NCI-H187 treated with DMSO at 0.1 percent for 48 hours (cell line): ENCODE data around the gene DUSP5.
"Not testable (repeated sequence)": the region's sequence is repeated elsewhere in the genome, so short reads cannot be mapped to it uniquely, and the experiment has no call there.

Experiments used
- DNase-seq: peaks from one replicate; lab custom pipeline; 2025; lab: John Stamatoyannopoulos, UW

Gene DUSP5

GRCh38 chr10:110497438-110498086, at the start of gene DUSP5:
Gene DUSP5, plus strand, starts transcription at chr10:110497907. Its CDS starts 215 bp downstream, at chr10:110498122.
- no peak for DNase-seq

DNA sequence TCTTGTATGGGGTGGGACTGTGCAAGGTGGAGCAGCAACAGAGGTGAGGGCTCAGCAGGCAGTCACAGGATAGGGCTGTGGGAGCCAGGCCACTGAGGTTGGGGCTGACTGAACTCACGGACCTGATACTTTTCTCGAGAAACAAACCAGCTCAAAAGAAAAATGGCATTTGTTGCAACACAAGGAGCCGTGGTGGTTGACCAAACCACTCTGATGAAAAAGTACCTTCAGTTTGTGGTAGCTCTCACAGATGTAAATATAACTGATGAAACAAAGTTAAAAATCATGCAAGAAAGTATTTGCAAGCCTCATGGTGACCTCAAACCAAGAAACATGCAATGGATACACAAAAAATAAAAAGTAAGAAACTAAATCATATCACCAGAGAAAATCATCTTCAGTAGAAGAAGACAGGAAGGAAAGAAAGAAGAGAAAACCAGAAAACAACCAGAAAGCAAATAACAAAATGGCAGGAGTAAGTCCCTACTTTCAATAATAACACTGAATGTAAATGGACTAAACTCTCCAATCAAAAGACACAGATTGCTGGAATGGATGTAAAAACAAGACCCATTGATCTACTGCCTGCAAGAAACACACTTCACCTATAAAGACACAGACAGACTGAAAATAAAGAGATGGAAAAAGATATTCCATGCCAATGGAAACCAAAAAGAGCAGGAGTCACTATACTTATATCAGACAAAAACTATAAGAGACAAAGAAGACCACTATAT, 48.9 kb upstream of the DUSP5 start:
- no peak for DNase-seq

- no peak for DNase-seq
These were observed 42.3 kb upstream of the DUSP5 start for GRCh38 chr10:110455446-110455845.

DNA sequence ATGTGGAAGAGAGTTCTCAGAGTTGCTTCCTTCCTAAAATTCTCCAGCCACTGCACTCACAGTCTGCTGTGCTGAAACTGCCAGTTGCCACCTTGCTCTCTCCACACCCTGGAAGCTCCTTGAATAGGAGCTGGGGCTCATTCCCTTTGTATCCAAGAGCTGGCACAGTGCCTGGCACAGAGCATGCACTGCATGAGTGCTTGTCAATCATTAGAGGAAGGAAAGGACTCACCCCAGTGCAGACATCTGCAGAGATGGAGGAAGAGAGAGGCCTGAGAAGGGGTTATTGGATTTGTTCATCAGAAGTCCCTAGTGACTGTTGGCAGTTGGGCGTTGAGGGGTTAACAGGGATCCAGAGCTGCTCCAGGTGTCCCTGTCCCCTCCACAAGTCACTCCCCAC, 41.7 kb upstream of the DUSP5 start:
- DNase-seq: no peak

- no peak for DNase-seq
These were observed 41.1 kb upstream of the DUSP5 start for GRCh38 chr10:110456523-110457091.

DNA sequence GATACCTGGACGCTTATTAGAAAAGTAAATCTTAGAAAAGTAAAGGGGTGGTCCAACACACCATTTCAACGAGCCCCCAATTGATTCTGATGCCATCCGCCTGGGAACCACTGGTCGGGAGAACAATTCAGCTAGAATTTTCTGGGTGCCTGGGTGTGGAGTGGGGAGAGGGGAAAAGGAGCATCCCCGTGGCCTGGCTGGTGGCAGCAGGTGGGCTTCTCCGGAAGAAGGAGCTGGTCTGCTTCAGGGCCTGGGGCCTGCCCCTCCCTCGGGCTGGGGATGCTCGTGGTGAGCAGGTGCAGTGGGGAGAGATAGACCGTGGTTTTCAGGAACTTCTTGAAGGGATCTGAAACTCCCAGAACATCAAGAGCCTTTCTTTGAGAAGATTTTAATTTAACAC, 39.9 kb upstream of the DUSP5 start:
- DNase-seq: no peak

DNA sequence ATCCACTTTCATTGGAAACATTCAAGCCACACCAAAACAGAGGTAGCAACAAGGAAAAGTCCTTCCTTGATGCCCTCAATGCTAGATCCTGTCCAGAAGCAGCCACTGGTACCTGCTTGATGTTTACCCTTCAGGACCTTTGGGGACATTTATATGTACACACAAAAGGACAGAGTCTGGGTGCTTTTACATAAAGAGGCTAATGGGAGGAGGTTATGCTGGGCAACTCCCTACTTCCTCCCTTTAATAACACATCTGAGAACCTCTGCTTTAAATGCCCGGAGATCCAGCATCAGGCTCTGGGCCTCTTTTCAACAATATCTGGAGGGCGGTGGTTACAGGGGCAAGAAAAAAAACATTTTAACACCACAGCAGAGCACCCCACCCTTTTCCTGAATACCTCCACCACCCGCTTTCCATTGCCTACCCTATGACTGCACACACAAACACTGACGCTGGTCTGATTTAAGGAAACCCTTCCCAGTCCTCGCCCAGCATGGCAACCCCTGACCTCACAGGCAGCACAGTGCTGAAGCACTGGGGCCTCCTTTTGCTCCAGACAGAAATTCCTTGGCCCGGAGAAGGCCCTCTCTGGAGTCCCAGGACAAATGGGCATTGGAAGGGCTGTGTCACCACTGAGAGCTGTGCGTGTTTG, 39.3 kb upstream of the DUSP5 start:
- DNase-seq: no peak

- DNase-seq: no peak
These were observed 38.1 kb upstream of the DUSP5 start for GRCh38 chr10:110459600-110459999.

DNA sequence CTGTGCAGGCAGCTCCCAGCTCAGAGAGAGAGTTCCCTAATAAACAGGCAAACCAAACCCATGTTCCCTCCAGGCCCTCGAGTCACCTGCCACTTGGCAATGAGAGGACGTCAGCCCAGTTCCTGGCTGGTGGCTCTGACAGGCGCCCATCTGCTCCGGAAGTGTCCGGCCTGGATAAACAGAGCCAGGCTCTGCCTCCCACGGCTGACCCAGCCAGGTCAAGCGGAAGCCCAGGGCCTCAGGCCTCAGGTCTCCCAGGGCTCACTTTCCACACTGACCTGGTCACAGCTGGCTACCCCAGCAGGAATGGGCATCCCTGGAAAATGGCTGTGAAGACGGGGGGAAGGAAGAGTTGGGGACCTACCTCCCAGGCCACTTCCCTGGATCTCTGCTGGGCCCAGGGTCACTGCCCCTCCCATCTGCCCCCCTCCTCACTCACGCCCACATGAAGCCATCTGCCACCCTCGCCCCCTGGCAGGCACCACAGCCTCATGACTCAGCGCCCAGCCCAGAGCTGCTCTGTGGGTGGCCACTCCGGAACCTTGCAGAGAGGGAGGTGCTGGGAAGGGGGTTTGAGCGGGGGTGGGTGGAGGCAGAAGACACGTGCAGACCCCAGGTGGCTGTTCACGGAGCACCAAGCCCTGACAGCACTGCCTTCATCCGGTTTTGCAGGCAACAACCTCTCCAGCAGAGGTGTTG, 37.4 kb upstream of the DUSP5 start:
- DNase-seq: no peak

DNA sequence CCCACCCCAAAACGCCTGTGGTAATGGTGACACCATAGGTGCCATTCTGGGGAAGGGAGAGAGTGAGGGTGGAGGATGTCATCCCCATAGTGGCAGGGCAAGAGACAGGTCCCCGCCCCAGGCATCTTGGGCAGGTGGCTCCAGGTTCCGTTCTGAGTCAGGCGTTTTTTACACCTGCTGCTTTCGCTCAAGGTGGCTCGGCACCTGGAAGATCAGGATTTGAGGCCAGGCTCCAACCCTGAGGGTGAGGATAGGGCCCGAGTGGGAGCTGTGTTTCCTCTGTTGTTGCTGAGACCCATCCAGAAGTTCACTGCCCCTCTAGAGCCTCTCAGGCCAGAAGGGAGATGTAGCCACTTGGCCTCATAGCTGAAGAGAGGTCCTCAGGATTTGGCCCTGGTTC, 36.6 kb upstream of the DUSP5 start:
- DNase-seq: no peak

- DNase-seq: no peak
These were observed 36.2 kb upstream of the DUSP5 start for GRCh38 chr10:110461530-110461929.

GRCh38 chr10:110462166-110463095, 35.3 kb upstream of the DUSP5 start:
- DNase-seq: no peak

GRCh38 chr10:110468258-110468657, 29.4 kb upstream of the DUSP5 start:
- not testable (repeated sequence) for DNase-seq

DNA sequence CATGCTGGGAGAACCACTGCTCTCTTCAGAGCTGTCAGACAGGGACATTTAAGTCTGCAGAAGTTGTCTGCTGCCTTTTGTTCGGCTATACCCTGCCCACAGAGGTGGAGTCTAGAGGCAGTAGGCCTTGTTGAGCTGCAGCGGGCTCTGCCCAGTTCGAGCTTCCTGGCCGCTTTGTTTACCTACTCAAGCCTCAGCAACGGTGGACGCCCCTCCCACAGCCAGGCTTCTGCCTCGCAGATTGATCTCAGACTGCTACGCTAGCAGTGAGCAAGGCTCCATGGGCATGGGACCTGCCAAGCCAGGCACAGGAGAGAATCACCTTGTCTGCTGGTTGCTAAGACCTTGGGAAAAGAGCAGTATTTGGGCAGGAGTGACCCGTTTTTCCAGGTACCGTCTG, 27.2 kb upstream of the DUSP5 start:
- DNase-seq: not testable (repeated sequence)

GRCh38 chr10:110471566-110472139, 26.1 kb upstream of the DUSP5 start:
- no peak for DNase-seq

DNA sequence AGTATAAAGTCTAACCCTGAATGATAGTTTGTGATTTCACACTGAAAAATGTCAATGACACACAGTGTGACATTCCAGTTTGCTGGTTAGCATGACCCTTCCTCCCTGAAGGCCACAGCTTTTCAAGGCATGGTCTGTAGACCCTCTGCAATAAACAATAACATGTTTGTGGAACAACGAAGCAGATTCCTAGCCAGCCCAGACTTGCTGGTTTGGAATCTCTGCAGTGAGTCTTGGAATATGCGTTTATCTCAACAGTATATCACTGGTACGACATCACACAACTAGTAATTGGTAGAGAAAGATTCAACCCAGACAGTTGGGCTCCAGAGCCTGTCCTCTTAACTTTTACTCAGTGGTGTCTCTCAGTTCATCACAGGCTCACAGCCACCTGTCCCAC, 23.7 kb upstream of the DUSP5 start:
- DNase-seq: no peak

DNA sequence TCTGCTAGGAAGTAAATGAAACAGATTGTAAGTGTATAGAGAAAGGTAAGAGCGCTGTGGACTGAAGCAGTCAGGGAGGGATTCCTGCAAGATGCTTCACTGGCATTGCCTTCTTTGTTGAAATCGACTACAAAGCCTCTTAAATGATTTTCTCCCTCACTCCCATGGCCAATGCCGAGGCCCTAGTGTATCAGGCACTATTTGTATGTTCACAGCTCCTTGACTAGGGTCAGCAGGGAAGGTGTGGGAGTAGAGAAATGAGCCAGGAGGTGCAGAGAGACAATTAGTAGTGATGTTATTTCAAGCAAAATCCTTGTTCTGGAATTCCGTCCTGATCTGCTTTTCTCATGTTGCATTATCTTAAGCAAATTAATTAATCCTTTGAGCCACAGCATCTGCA, 22.9 kb upstream of the DUSP5 start:
- DNase-seq: no peak

- DNase-seq: no peak
These were observed 21.8 kb upstream of the DUSP5 start for GRCh38 chr10:110475722-110476515.

- no peak for DNase-seq
These were observed 18.0 kb upstream of the DUSP5 start for GRCh38 chr10:110479710-110480109.

DNA sequence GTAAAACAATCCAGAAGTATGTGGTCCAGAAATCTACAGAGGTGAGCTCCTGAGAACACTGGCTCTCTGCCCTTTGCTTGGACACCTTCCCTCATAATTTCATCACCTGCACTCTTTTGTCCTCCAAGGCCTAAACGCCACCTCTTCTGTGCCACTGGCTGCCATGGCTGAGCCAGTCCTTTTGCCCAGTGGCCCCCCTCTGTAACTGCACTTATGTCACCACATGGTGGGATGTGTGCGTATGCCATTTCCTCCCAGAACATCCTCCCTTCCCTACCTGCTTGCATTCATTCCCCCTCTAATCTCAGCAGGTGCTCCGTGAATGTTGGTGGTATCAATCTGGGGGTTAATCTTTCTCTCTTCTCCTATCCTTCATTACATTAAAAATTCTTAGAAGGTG, 17.3 kb upstream of the DUSP5 start:
- DNase-seq: no peak
